ENCODE data around the gene RUFY1. TPM values are rescaled to one million over a fixed set of nuclear protein-coding genes. Genes with fewer than 3 reads are reported as not detected.

Gene RUFY1
- total RNA-seq, 2 donors from 2014 or later, result 48.7 to 55.6 TPM

DNA sequence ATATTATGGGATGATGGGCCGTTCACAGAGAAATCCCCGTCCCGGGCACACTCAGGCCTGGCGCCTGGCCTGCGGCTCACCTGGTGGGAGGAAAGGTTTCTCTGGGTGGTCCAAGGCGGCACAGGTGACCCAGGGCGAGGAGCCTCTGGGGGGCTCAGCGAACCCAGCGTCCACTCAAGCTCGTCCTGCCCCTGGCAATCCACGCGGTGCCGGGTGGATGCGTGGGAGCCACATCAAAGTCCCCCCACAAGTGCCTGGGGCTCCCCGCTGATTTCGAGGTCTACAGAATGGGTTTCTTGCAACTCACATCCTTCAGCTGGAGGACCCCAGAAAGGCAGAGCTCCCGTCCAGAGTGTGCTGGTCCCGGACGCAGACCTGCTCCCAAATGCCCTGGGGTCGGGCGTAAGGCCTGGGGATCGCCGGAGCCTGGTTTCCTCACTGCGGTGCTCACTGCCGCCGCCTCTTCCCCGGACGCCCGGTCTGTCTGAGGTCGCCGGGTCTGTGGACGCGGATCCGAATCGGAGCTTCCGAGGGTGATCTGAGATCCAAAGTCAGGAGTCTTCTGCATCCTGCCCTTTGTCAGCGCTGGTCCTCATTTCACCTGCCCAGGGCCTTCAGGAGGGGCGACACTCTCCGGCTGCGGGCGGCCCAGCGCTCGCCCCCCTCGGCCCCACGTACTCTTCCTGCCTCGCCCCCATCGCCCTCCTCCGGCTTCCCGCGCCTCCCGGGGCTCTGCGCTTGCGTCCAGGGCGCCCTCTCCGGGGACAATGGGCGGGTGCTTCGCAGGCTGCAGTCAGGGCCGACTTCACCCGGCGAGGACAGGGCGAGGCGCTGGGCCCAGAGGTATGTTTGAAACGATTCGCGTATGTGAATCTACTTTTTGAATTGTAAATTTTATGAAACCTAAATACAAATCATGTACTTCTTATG, 20.0 kb upstream of the RUFY1 start:
- H3K27ac ChIP-seq, result no peak overlapping the region
- TF ChIP-seq, protein P1, sequence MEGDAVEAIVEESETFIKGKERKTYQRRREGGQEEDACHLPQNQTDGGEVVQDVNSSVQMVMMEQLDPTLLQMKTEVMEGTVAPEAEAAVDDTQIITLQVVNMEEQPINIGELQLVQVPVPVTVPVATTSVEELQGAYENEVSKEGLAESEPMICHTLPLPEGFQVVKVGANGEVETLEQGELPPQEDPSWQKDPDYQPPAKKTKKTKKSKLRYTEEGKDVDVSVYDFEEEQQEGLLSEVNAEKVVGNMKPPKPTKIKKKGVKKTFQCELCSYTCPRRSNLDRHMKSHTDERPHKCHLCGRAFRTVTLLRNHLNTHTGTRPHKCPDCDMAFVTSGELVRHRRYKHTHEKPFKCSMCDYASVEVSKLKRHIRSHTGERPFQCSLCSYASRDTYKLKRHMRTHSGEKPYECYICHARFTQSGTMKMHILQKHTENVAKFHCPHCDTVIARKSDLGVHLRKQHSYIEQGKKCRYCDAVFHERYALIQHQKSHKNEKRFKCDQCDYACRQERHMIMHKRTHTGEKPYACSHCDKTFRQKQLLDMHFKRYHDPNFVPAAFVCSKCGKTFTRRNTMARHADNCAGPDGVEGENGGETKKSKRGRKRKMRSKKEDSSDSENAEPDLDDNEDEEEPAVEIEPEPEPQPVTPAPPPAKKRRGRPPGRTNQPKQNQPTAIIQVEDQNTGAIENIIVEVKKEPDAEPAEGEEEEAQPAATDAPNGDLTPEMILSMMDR (IDR thresholded peaks at IDR 0.05), result peak in 1 of 4 experiments; percentile 14
- TF ChIP-seq POLR2AphosphoS5 (IDR thresholded peaks at IDR 0.05) (peak; percentile 15), POLR2A (IDR thresholded peaks at IDR 0.05) (no peak)
- peak overlapping the region; percentile 17 to 30 for H3K4me3 ChIP-seq
- no peaks in the 10 kb centered on the region for H3K9me3 ChIP-seq
- H3K36me3 ChIP-seq, result no peaks in the 10 kb centered on the region
- no peak for DNase-seq (ENCODE audit: low spot score)
- H3K27me3 ChIP-seq (replicated peaks; ENCODE audit: insufficient read depth), result no peaks in the 10 kb centered on the region
- WGBS, result 20% methylated on average over 57 of the region's 65 CpGs
- intact Hi-C loops (cut with DNase I), result no loop called here
- H3K4me1 ChIP-seq (replicated peaks), result no peaks in the 10 kb centered on the region

DNA sequence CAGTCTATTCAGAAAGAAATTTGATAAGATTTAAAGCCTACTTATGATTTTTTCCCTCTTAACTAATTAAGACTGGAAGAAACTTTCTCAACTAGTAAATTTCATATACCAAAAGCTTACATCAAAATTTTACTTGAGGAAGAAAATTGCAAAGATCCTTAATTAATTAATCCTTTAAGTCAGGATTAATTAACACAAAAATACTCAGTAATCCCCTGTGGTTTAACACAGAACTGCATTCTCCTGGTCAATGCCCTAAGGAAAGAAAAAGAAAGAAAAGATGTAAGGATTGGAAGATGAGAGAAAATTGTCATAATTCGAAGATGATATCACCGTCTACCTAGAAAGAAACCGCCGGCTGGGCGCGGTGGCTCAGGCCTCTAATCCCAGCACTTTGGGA, 17.3 kb upstream of the RUFY1 start:
- Histone ChIP-seq H3K27ac (no peak overlapping the region), H3K27me3 (replicated peaks; ENCODE audit: insufficient read depth) (no peaks in the 10 kb centered on the region), H3K9me3 (no peaks in the 10 kb centered on the region), H3K4me3 (no peak overlapping the region), H3K4me1 (replicated peaks) (no peaks in the 10 kb centered on the region), H3K36me3 (no peaks in the 10 kb centered on the region)
- no peak for DNase-seq (ENCODE audit: low spot score)
- WGBS, result 98% methylated on average over 6 of the region's 6 CpGs
- no peak for TF ChIP-seq POLR2A (IDR thresholded peaks at IDR 0.05)
- TF ChIP-seq, protein P1 (IDR thresholded peaks at IDR 0.05), result no peak
- TF ChIP-seq POLR2AphosphoS5 (IDR thresholded peaks at IDR 0.05), result no peak
- intact Hi-C loops (cut with DNase I), result no loop called here

DNA sequence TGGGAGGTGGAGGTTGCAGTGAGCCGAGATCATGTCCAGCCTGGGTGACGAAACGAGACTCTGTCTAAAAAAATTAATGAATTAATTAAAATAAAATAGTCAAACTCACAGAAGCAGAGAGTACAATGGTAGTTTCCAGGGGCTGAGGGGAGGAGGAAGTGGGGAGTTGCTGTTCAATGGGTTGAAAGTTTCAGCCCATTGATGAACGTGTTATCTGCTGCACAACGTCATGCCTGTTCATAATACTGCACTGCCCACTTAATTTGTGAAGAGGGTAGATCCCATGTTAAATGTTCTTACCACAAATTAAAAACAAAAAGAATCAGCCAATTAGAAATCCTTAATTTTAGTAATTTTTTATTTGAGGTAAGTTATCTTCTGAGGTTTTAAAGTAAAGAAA, 16.4 kb upstream of the RUFY1 start:
- intact Hi-C loops (cut with DNase I), result no loop called here
- H3K27me3 ChIP-seq (replicated peaks; ENCODE audit: insufficient read depth), result no peaks in the 10 kb centered on the region
- no peak for DNase-seq (ENCODE audit: low spot score)
- no peak overlapping the region for H3K27ac ChIP-seq
- no peak overlapping the region for H3K4me3 ChIP-seq
- no peaks in the 10 kb centered on the region for H3K9me3 ChIP-seq
- no peaks in the 10 kb centered on the region for H3K36me3 ChIP-seq
- 96% methylated on average over 5 of the region's 5 CpGs for WGBS
- no peaks in the 10 kb centered on the region for H3K4me1 ChIP-seq (replicated peaks)
- TF ChIP-seq, protein P1 (IDR thresholded peaks at IDR 0.05), result no peak
- TF ChIP-seq POLR2A (IDR thresholded peaks at IDR 0.05) (no peak), POLR2AphosphoS5 (IDR thresholded peaks at IDR 0.05) (no peak)

DNA sequence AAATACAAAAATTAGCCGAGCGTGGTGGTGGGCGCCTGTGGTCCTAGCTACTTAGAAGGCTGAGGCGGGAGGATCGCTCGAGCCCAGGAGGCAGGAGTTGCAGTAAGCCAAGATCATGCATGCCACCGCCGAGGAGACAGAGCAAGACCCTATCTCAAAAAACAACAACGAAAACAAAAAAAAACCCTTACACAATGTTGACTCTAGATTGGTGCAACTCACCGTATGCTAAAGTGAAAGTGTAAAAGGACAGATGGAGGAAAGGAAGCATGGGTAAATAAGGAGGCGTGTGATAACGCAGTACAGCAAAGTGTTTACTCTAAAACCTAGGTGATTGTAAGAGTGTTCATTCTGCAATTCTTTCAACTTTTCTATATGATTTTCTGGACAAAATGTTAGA, 15.9 kb upstream of the RUFY1 start:
- no peaks in the 10 kb centered on the region for H3K4me1 ChIP-seq (replicated peaks)
- no peaks in the 10 kb centered on the region for H3K27me3 ChIP-seq (replicated peaks; ENCODE audit: insufficient read depth)
- no peaks in the 10 kb centered on the region for H3K36me3 ChIP-seq
- no peak overlapping the region for H3K27ac ChIP-seq
- H3K9me3 ChIP-seq, result no peaks in the 10 kb centered on the region
- TF ChIP-seq, protein P1 (IDR thresholded peaks at IDR 0.05), result no peak
- TF ChIP-seq POLR2A (IDR thresholded peaks at IDR 0.05) (no peak), POLR2AphosphoS5 (IDR thresholded peaks at IDR 0.05) (no peak)
- 85% methylated on average over 12 of the region's 12 CpGs for WGBS
- no peak for DNase-seq (ENCODE audit: low spot score)
- intact Hi-C loops (cut with DNase I), result no loop called here
- no peak overlapping the region for H3K4me3 ChIP-seq

DNA sequence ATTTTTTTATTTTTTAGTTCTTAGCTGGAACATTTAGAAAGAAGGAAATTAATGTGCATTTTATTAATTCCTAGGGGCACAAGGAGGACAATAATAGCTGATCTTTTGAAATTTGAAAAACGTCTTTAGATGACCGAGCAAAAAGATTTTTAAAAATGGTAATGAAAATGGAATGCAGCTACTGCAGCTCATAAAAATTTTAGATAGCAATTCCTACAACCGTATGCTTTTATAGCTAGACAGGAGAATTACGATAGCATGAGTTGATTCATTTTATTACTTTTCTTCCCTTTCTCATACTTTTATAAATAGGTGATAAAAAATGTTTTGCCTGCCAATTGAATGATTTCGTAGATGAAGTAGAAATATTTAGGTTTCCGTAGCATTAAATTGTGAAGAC, 13.7 kb upstream of the RUFY1 start:
- H3K4me1 ChIP-seq (replicated peaks), result no peaks in the 10 kb centered on the region
- no peak overlapping the region for H3K4me3 ChIP-seq
- intact Hi-C loops (cut with DNase I), result no loop called here
- no peaks in the 10 kb centered on the region for H3K9me3 ChIP-seq
- no peak overlapping the region for H3K27ac ChIP-seq
- H3K27me3 ChIP-seq (replicated peaks; ENCODE audit: insufficient read depth), result no peaks in the 10 kb centered on the region
- H3K36me3 ChIP-seq, result no peaks in the 10 kb centered on the region
- WGBS, result 33% methylated on average over 6 of the region's 6 CpGs
- DNase-seq (ENCODE audit: low spot score), result no peak
- TF ChIP-seq POLR2AphosphoS5 (IDR thresholded peaks at IDR 0.05) (no peak), POLR2A (IDR thresholded peaks at IDR 0.05) (no peak)
- TF ChIP-seq, protein P1 (IDR thresholded peaks at IDR 0.05), result no peak

Data from prostate gland (tissue), 2 donors.